CD14-positive monocyte (primary cell): ENCODE measurements around the gene NEK4. TPM values are rescaled to one million over a fixed set of nuclear protein-coding genes. Genes with fewer than 3 reads are reported as not detected.

Experiments used
- DNase-seq, 3 donors: peaks; one replicate each; pipeline ENCODE4 v3.0.0-alpha.2; 2011 to 2022
- H2AFZ ChIP-seq: 2 replicates; pipeline ENCODE4 v1.6.0; 2012; ENCODE audit warnings: mild to moderate bottlenecking, low read depth, low read length, inconsistent platforms; ENCODE audit not compliant: insufficient read depth, poor library complexity, severe bottlenecking
- H3K27ac ChIP-seq, 2 donors: 1 replicate in 1 of 2; 2 replicates in 1 of 2; pipeline ENCODE4 v1.5.1; 2012 to 2013; ENCODE audit warnings: low read length in 2 of 2, control low read depth in 1 of 2, inconsistent platforms in 1 of 2, low read depth in 1 of 2, mild to moderate bottlenecking in 1 of 2
- H3K27me3 ChIP-seq, 2 donors: one replicate each; pipeline versions ENCODE4 v1.6.0 to v1.6.1; 2011 to 2013; ENCODE audit warnings: low read length in 2 of 2; ENCODE audit not compliant: control insufficient read depth in 2 of 2, insufficient read depth in 2 of 2
- H3K36me3 ChIP-seq, 2 donors: replicated peaks in 1 of 2; 1 replicate in 1 of 2; 2 replicates in 1 of 2; pipeline versions ENCODE4 v1.5.1 to v1.6.1; 2012 to 2013; ENCODE audit warnings: low read length in 2 of 2, control low read depth in 1 of 2, inconsistent platforms in 1 of 2, mild to moderate bottlenecking in 1 of 2; ENCODE audit not compliant: insufficient read depth in 2 of 2, control insufficient read depth in 1 of 2
- H3K4me1 ChIP-seq, 2 donors: 1 replicate in 1 of 2; 2 replicates in 1 of 2; pipeline versions ENCODE4 v1.5.1 to v1.6.1; 2012 to 2013; ENCODE audit warnings: low read length in 2 of 2, control low read depth in 1 of 2, inconsistent platforms in 1 of 2, mild to moderate bottlenecking in 1 of 2, moderate library complexity in 1 of 2; ENCODE audit not compliant: insufficient read depth in 2 of 2, control insufficient read depth in 1 of 2
- H3K4me2 ChIP-seq: replicated peaks from 2 replicates; pipeline ENCODE3; 2012; ENCODE audit warnings: low read length, moderate library complexity, mild to moderate bottlenecking; ENCODE audit not compliant: poor library complexity, severe bottlenecking; ENCODE audit errors: extremely low read depth
- H3K4me3 ChIP-seq, 3 experiments: fragments of 200-600 bp in 1 of 3; sonication (generic) in 1 of 3; replicated peaks in 1 of 3; 1 replicate in 2 of 3; 2 replicates in 1 of 3; pipeline ENCODE4 v1.5.1; 2011 to 2013; ENCODE audit warnings: low read length in 3 of 3, mild to moderate bottlenecking in 3 of 3, control low read depth in 2 of 3, low read depth in 2 of 3, inconsistent platforms in 1 of 3, moderate library complexity in 1 of 3
- H3K79me2 ChIP-seq: 2 replicates; pipeline ENCODE4 v1.6.0; 2012; ENCODE audit warnings: mild to moderate bottlenecking, control low read depth, inconsistent platforms, low read length, moderate library complexity; ENCODE audit not compliant: insufficient read depth
- H3K9ac ChIP-seq: 2 replicates; pipeline ENCODE4 v1.6.0; 2017; ENCODE audit warnings: low read length, mild to moderate bottlenecking; ENCODE audit not compliant: insufficient read depth, poor library complexity, severe bottlenecking
- H3K9me3 ChIP-seq, 2 donors: replicated peaks in 1 of 2; 1 replicate in 1 of 2; 2 replicates in 1 of 2; pipeline versions ENCODE4 v1.5.1 to v1.6.1; 2012 to 2013; ENCODE audit warnings: low read length in 2 of 2, control low read depth in 1 of 2; ENCODE audit not compliant: control insufficient read depth in 1 of 2, insufficient read depth in 1 of 2
- H4K20me1 ChIP-seq: 2 replicates; pipeline ENCODE4 v1.6.0; 2012; ENCODE audit warnings: mild to moderate bottlenecking, low read length, control low read depth, moderate library complexity; ENCODE audit not compliant: insufficient read depth
- H3K27ac Mint-ChIP-seq, 7 donors: one replicate each; pipeline ENCODE4 v1.8.0; 2020; ENCODE audit warnings: mild to moderate bottlenecking in 7 of 7, mixed read lengths in 7 of 7, moderate library complexity in 6 of 7, inconsistent platforms in 2 of 7
- H3K27me3 Mint-ChIP-seq, 3 donors: one replicate each; pipeline ENCODE4 v1.8.0; 2021 to 2022; ENCODE audit warnings: low read depth in 3 of 3, mild to moderate bottlenecking in 3 of 3, mixed read lengths in 3 of 3, moderate library complexity in 3 of 3, inconsistent platforms in 1 of 3
- H3K36me3 Mint-ChIP-seq, 2 donors: one replicate each; pipeline ENCODE4 v1.8.0; 2020; ENCODE audit warnings: mixed read lengths in 2 of 2, inconsistent platforms in 1 of 2, mild to moderate bottlenecking in 1 of 2
- H3K4me1 Mint-ChIP-seq: one replicate; pipeline ENCODE4 v1.8.0; 2020; ENCODE audit warnings: mild to moderate bottlenecking, mixed read lengths
- H3K4me3 Mint-ChIP-seq, 2 donors: one replicate each; pipeline ENCODE4 v1.8.0; 2020; ENCODE audit warnings: mild to moderate bottlenecking in 2 of 2, mixed read lengths in 2 of 2, moderate library complexity in 1 of 2
- H3K9me3 Mint-ChIP-seq, 7 donors: one replicate each; pipeline ENCODE4 v1.8.0; 2020 to 2022; ENCODE audit warnings: mixed read lengths in 7 of 7, mild to moderate bottlenecking in 6 of 7, moderate library complexity in 6 of 7, inconsistent platforms in 2 of 7
- WGBS: methylation state at CpG from one replicate; pipeline ENCODE4 v1.1.5; 2013; ENCODE audit warnings: missing lambda C conversion rate; ENCODE audit not compliant: insufficient coverage; 5-methylcytosine and 5-hydroxymethylcytosine counted together
- intact Hi-C, 2 donors: fragments of 100-400 bp; cut with micrococcal nuclease; formaldehyde crosslinking; loops; one replicate each; pipeline versions ENCODE4 v1.15.0 to v1.15.1; 2023
- polyA plus RNA-seq, 3 donors: library from polyadenylated mRNA; depleted of rRNA in 1 of 3; unstranded in 2 of 3; stranded (reverse) in 1 of 3; fragments of 300-500 nt in 2 of 3; fragments of >200 nt in 1 of 3; fragmentation: Illumina TruSeq in 2 of 3; gene quantifications; 1 replicate in 2 of 3; 2 replicates in 1 of 3; pipeline ENCODE4 v1.2.3, GENCODE V29; 2012 to 2021
- TF ChIP-seq, protein P1 (sequence below): fragments of 200-600 bp; IDR thresholded peaks from one replicate; pipeline ENCODE4 v1.8.0; 2022; ENCODE audit warnings: antibody characterized with exemption, mild to moderate bottlenecking

The NEK4 gene
- polyA plus RNA-seq, 3 donors = 13.7 to 17.5 (median 17.4) TPM

- WGBS = 100% methylated on average over 1 of the region's 8 CpGs
- H3K36me3 Mint-ChIP-seq = peaks cover 2 to 13% of the 10 kb centered on the region in 2 donors
- H3K27ac Mint-ChIP-seq = peak overlapping the region; percentile 81 to 95 (median 93)
- intact Hi-C loops = no loop called here
- H3K4me3 ChIP-seq = no peak overlapping the region
- peaks cover 60 to 62% of the 10 kb centered on the region in 2 donors for H3K4me1 ChIP-seq
- TF ChIP-seq, protein P1, sequence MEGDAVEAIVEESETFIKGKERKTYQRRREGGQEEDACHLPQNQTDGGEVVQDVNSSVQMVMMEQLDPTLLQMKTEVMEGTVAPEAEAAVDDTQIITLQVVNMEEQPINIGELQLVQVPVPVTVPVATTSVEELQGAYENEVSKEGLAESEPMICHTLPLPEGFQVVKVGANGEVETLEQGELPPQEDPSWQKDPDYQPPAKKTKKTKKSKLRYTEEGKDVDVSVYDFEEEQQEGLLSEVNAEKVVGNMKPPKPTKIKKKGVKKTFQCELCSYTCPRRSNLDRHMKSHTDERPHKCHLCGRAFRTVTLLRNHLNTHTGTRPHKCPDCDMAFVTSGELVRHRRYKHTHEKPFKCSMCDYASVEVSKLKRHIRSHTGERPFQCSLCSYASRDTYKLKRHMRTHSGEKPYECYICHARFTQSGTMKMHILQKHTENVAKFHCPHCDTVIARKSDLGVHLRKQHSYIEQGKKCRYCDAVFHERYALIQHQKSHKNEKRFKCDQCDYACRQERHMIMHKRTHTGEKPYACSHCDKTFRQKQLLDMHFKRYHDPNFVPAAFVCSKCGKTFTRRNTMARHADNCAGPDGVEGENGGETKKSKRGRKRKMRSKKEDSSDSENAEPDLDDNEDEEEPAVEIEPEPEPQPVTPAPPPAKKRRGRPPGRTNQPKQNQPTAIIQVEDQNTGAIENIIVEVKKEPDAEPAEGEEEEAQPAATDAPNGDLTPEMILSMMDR = no peak
- H3K27me3 ChIP-seq = no peaks in the 10 kb centered on the region
- no peaks in the 10 kb centered on the region for H3K79me2 ChIP-seq
- H3K4me1 Mint-ChIP-seq = peaks cover 60% of the 10 kb centered on the region
- peaks cover 0 to 1% (median 0%) of the 10 kb centered on the region in 7 donors for H3K9me3 Mint-ChIP-seq
- peak overlapping the region; percentile 74 to 89 for H3K27ac ChIP-seq
- no peak overlapping the region for H3K4me3 Mint-ChIP-seq
- peak overlapping the region; percentile 69 for H2AFZ ChIP-seq
- no peaks in the 10 kb centered on the region for H3K36me3 ChIP-seq
- H3K4me2 ChIP-seq = no peak overlapping the region
- no peaks in the 10 kb centered on the region for H3K9me3 ChIP-seq
- peak in 1 of 3 donors; percentile 11 for DNase-seq
- H3K27me3 Mint-ChIP-seq = peaks cover 0 to 4% (median 0%) of the 10 kb centered on the region in 3 donors
- peak overlapping the region; percentile 49 for H3K9ac ChIP-seq
- no peaks in the 10 kb centered on the region for H4K20me1 ChIP-seq
These were observed 5.1 kb upstream of the NEK4 start for GRCh38 chr3:52775877-52776276.

- 48% methylated on average over 5 of the region's 6 CpGs for WGBS
- H3K27ac Mint-ChIP-seq = peak overlapping the region; percentile 81 to 95 (median 93)
These were observed 4.4 kb upstream of the NEK4 start for GRCh38 chr3:52774901-52775864.

More at GRCh38 chr3:52774901-52775864, 4.4 kb upstream of the NEK4 start:
- Histone ChIP-seq H3K9me3 (no peaks in the 10 kb centered on the region), H4K20me1 (no peaks in the 10 kb centered on the region), H2AFZ (peak overlapping the region; percentile 69), H3K27me3 (no peaks in the 10 kb centered on the region), H3K79me2 (peaks cover 4% of the 10 kb centered on the region), H3K4me3 (no peak overlapping the region), H3K9ac (peak overlapping the region; percentile 49), H3K27ac (peak overlapping the region; percentile 74 to 89), H3K4me2 (no peak overlapping the region), H3K36me3 (no peaks in the 10 kb centered on the region), H3K4me1 (peaks cover 54 to 57% of the 10 kb centered on the region in 2 donors)
- peaks cover 55% of the 10 kb centered on the region for H3K4me1 Mint-ChIP-seq
- DNase-seq = peak; percentile 62 to 65 (median 64)
- H3K36me3 Mint-ChIP-seq = peaks cover 2 to 13% of the 10 kb centered on the region in 2 donors
- intact Hi-C loops = no loop called here
- H3K4me3 Mint-ChIP-seq = peak overlapping the region in 1 of 2 donors; percentile 62
- H3K9me3 Mint-ChIP-seq = peaks cover 0 to 1% (median 0%) of the 10 kb centered on the region in 7 donors
- TF ChIP-seq, protein P1 = no peak
- H3K27me3 Mint-ChIP-seq = peaks cover 0 to 4% (median 0%) of the 10 kb centered on the region in 3 donors
